Stimulated activated CD8-positive, alpha-beta memory T cell treated with anti-CD3 and anti-CD28 coated beads, Interleukin-4, amount 100 ng/mL, for 1 hour (primary cell): ENCODE results near the gene OLR1.
"Not testable (repeated sequence)": the region's sequence is repeated elsewhere in the genome, so short reads cannot be mapped to it uniquely, and the experiment has no call there.

Experiments
- DNase-seq, 2 donors: peaks; one replicate each; pipeline ENCODE4 v3.0.0-alpha.2; 2020; ENCODE audit warnings: low read depth in 2 of 2, low spot score in 1 of 2

Gene OLR1

GRCh38 chr12:10190558-10191388, 18.8 kb upstream of the OLR1 start:
- peak in 1 of 2 donors; percentile 28 for DNase-seq

GRCh38 chr12:10189653-10190052, 17.7 kb upstream of the OLR1 start:
- DNase-seq: no peak

GRCh38 chr12:10186958-10187357, 15.0 kb upstream of the OLR1 start:
- not testable (repeated sequence) for DNase-seq

- no peak for DNase-seq
Observed at GRCh38 chr12:10186299-10186698, 14.4 kb upstream of the OLR1 start.

GRCh38 chr12:10184261-10184843, 12.4 kb upstream of the OLR1 start:
- DNase-seq: no peak

GRCh38 chr12:10182354-10183049, 10.6 kb upstream of the OLR1 start:
- no peak for DNase-seq

GRCh38 chr12:10179776-10180181, 7.8 kb upstream of the OLR1 start:
- DNase-seq: no peak

GRCh38 chr12:10178821-10179220, 6.9 kb upstream of the OLR1 start, which contains the start of gene TMEM52B:
TSS of gene TMEM52B (plus strand) at chr12:10179032. CDS start at chr12:10179575, 543 bp downstream.
- DNase-seq: no peak

- DNase-seq: no peak
Observed at GRCh38 chr12:10175846-10176636, 4.1 kb upstream of the OLR1 start.

GRCh38 chr12:10174986-10175614, 3.2 kb upstream of the OLR1 start:
- no peak for DNase-seq

GRCh38 chr12:10170216-10170615, 1.7 kb downstream of the OLR1 start:
- no peak for DNase-seq

GRCh38 chr12:10169104-10169503, 2.8 kb downstream of the OLR1 start:
- DNase-seq: no peak

GRCh38 chr12:10167599-10167998, 4.3 kb downstream of the OLR1 start:
- DNase-seq: no peak

GRCh38 chr12:10165421-10165820, 6.5 kb downstream of the OLR1 start:
- no peak for DNase-seq

- DNase-seq: no peak
Observed at GRCh38 chr12:10163084-10163483, 8.8 kb downstream of the OLR1 start.

GRCh38 chr12:10160617-10161385, 11.1 kb downstream of the OLR1 start:
- no peak for DNase-seq

GRCh38 chr12:10159280-10159679, 12.7 kb downstream of the OLR1 start:
- DNase-seq: no peak

- DNase-seq: no peak
Observed at GRCh38 chr12:10158406-10158805, 13.5 kb downstream of the OLR1 start.

GRCh38 chr12:10155966-10156365, 16.0 kb downstream of the OLR1 start:
- no peak for DNase-seq

- no peak for DNase-seq
Observed at GRCh38 chr12:10154145-10154496, 17.8 kb downstream of the OLR1 start.
